ENCODE data around the gene RANBP3L. TPM values are rescaled to one million over a fixed set of nuclear protein-coding genes. Genes with fewer than 3 reads are reported as not detected.

The RANBP3L gene
- total RNA-seq, 1 experiment from 2014 or later = 0.20 TPM

- ChIA-PET CTCF (no interaction called here), POLR2A (no interaction called here)
- TF ChIP-seq CTCF (IDR thresholded peaks at IDR 0.05; ENCODE audit: insufficient read depth in 1 of 2, low read depth in 1 of 2, low read length in 1 of 2, severe bottlenecking in 1 of 2, unreplicated experiment in 1 of 2) = peak in 1 of 2 experiments; percentile 22
- Mint-ChIP-seq H3K9me3 (ENCODE audit: unreplicated experiment) (no peaks in the 10 kb centered on the region), H3K4me3 (ENCODE audit: unreplicated experiment) (no peak overlapping the region), H3K36me3 (ENCODE audit: insufficient read depth, unreplicated experiment) (peaks cover 39% of the 10 kb centered on the region), H3K27ac (ENCODE audit: unreplicated experiment) (no peak overlapping the region), H3K4me1 (ENCODE audit: low read depth, unreplicated experiment) (peaks cover 8% of the 10 kb centered on the region), H3K27me3 (ENCODE audit: insufficient read depth, unreplicated experiment) (no peaks in the 10 kb centered on the region)
- Histone ChIP-seq H3K4me3 (ENCODE audit: low read depth, low read length) (no peak overlapping the region), H3K9me3 (no peaks in the 10 kb centered on the region), H3K36me3 (ENCODE audit: control insufficient read depth, insufficient read depth, low read length) (no peaks in the 10 kb centered on the region; the same call in 1 of the 2 replicates), H3K4me1 (no peaks in the 10 kb centered on the region; the same call in 1 of the 2 replicates), H3K27me3 (replicated peaks; ENCODE audit: control insufficient read depth, insufficient read depth, low read length) (no peaks in the 10 kb centered on the region)
- intact Hi-C loops (cut with micrococcal nuclease; ENCODE audit: unreplicated experiment) = loop anchor here (1.0 kb wide), 4 partner anchors 27 to 184 kb away; partner anchors contain the start of gene NADK2
- BruUV-seq (replicated peaks) = no TSS peak
- DNase-seq = peak in 1 of 2 experiments; percentile 27
Measured at GRCh38 chr5:36214436-36214835, 87.3 kb downstream of the RANBP3L start.

GRCh38 chr5:36209664-36210063 is 92.0 kb downstream of the RANBP3L start:
- Histone ChIP-seq H3K27me3 (replicated peaks; ENCODE audit: control insufficient read depth, insufficient read depth, low read length) (no peaks in the 10 kb centered on the region), H3K36me3 (ENCODE audit: control insufficient read depth, insufficient read depth, low read length) (no peaks in the 10 kb centered on the region), H3K9me3 (no peaks in the 10 kb centered on the region), H3K4me1 (no peaks in the 10 kb centered on the region), H3K4me3 (ENCODE audit: low read depth, low read length) (no peak overlapping the region)
- H3K9me3 Mint-ChIP-seq (ENCODE audit: unreplicated experiment) = no peaks in the 10 kb centered on the region
- peaks cover 36% of the 10 kb centered on the region for H3K36me3 Mint-ChIP-seq (ENCODE audit: insufficient read depth, unreplicated experiment)
- no peak overlapping the region for H3K27ac Mint-ChIP-seq (ENCODE audit: unreplicated experiment)
- no peaks in the 10 kb centered on the region for H3K4me1 Mint-ChIP-seq (ENCODE audit: low read depth, unreplicated experiment)
- no peaks in the 10 kb centered on the region for H3K27me3 Mint-ChIP-seq (ENCODE audit: insufficient read depth, unreplicated experiment)
- ChIA-PET POLR2A (no interaction called here), CTCF (no interaction called here)
- no peak for TF ChIP-seq CTCF (IDR thresholded peaks at IDR 0.05; ENCODE audit: insufficient read depth in 1 of 2, low read depth in 1 of 2, low read length in 1 of 2, severe bottlenecking in 1 of 2, unreplicated experiment in 1 of 2)
- DNase-seq = no peak
- no peak overlapping the region for H3K4me3 Mint-ChIP-seq (ENCODE audit: unreplicated experiment)
- intact Hi-C loops (cut with micrococcal nuclease; ENCODE audit: unreplicated experiment) = no loop called here
- no TSS peak for BruUV-seq (replicated peaks)

- intact Hi-C loops (cut with micrococcal nuclease; ENCODE audit: unreplicated experiment) = no loop called here
- no peaks in the 10 kb centered on the region for H3K4me1 Mint-ChIP-seq (ENCODE audit: low read depth, unreplicated experiment)
- Histone ChIP-seq H3K4me3 (ENCODE audit: low read depth, low read length) (no peak overlapping the region), H3K9me3 (no peaks in the 10 kb centered on the region), H3K27me3 (replicated peaks; ENCODE audit: control insufficient read depth, insufficient read depth, low read length) (no peaks in the 10 kb centered on the region), H3K36me3 (ENCODE audit: control insufficient read depth, insufficient read depth, low read length) (no peaks in the 10 kb centered on the region), H3K4me1 (no peaks in the 10 kb centered on the region)
- DNase-seq = no peak
- ChIA-PET CTCF (no interaction called here), POLR2A (no interaction called here)
- H3K27ac Mint-ChIP-seq (ENCODE audit: unreplicated experiment) = no peak overlapping the region
- peaks cover 33% of the 10 kb centered on the region for H3K36me3 Mint-ChIP-seq (ENCODE audit: insufficient read depth, unreplicated experiment)
- BruUV-seq (replicated peaks) = no TSS peak
- no peak for TF ChIP-seq CTCF (IDR thresholded peaks at IDR 0.05; ENCODE audit: insufficient read depth in 1 of 2, low read depth in 1 of 2, low read length in 1 of 2, severe bottlenecking in 1 of 2, unreplicated experiment in 1 of 2)
- H3K9me3 Mint-ChIP-seq (ENCODE audit: unreplicated experiment) = no peaks in the 10 kb centered on the region
- no peak overlapping the region for H3K4me3 Mint-ChIP-seq (ENCODE audit: unreplicated experiment)
- H3K27me3 Mint-ChIP-seq (ENCODE audit: insufficient read depth, unreplicated experiment) = no peaks in the 10 kb centered on the region
Measured at GRCh38 chr5:36208786-36209185, 92.9 kb downstream of the RANBP3L start.

Measured in Caco-2 (cell line).